HG03097 (cell line): ENCODE measurements around the gene MUTYH.
"Not testable (repeated sequence)": the region's sequence is repeated elsewhere in the genome, so short reads cannot be mapped to it uniquely, and the experiment has no call there.

Experiments used
- ATAC-seq: cut with Tn5 transposase; IDR thresholded peaks from one replicate; pipeline ENCODE4 v1.9.1; 2021; ENCODE audit not compliant: unreplicated experiment, low FRiP score

MUTYH gene

GRCh38 chr1:45339789-45340558, at the start of gene MUTYH, which contains the start of gene TOE1:
Gene MUTYH, minus strand, starts transcription at chr1:45340440. Its CDS starts 5,935 bp downstream, at chr1:45334505.
Gene TOE1, plus strand, starts transcription at chr1:45340170. Its CDS starts 83 bp downstream, at chr1:45340253.
- ATAC-seq = peak; percentile 81

GRCh38 chr1:45386219-45386618, 46.0 kb upstream of the MUTYH start:
- no peak for ATAC-seq

DNA sequence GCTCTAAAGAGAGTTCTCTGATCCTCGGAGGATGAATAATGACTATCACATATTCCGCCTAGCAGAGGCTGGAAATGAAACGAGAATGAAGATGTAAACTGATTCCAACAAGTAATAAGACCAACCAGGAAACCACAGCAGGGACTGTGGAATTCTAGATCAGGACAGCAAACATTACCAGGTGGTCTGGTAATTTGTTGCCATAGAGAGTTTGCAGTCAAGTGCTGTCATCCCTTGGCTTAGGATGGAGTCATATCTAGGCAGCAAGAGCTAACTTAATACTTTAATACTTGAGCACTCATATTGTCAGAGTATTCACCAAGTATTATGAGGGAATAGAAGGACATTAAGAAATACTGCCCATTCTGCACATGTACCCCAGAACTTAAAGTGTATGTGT, 45.1 kb upstream of the MUTYH start:
- ATAC-seq = no peak

DNA sequence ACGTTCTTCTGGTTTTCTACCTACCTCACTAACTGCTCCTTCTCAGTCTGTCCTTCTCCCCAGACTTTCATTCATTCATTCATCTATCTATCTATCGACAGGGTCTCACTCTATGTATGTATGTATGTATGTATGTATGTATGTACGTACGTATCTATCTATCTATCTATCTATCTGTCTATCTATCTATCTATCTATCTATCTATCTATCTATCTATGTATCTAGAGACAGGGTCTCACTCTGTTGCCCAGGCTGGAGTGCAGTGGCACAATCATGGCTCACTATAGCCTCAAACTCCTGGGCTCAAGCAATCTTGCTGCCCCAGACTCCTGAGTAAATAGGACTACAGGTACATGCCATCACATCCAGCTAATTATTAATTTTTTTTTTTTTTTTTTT, 44.0 kb upstream of the MUTYH start:
- ATAC-seq = not testable (repeated sequence)

DNA sequence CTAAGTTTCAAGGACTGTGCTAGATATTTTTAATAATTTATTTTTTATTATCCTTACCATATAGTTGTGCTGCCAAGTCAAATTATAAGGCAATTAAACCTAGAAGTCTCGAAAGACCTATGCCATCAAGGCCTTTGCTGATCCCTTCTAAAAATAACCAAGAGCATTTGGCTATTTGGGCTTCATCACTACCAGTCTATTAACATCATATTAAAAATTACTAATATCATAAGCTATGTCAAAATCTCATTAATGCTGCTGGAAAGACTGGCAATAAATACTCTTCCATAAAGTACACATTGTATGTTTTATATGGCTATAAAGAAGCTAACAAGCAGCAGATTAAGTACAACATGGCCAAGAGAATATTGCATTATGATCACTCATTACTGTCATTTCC, 43.0 kb upstream of the MUTYH start:
- no peak for ATAC-seq

GRCh38 chr1:45381243-45381642, 41.0 kb upstream of the MUTYH start:
- ATAC-seq = no peak

DNA sequence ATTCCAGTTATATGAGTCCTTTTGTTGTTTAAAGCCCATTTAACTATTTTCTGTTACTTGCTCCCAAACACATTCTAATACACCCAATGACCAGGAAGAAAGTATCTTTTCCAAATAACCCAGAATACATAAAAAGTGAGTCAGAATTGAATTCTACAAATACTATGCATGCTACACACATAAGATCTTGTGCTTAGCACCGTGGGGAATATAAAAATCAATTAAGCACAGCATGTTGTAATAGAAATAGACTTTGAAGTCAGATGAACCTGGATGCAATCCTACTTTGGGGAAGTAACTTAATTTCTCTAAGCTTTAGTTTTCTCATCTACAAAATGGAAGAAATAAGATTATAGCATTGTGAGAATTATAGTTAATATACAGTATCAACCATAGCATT, 40.5 kb upstream of the MUTYH start:
- no peak for ATAC-seq

DNA sequence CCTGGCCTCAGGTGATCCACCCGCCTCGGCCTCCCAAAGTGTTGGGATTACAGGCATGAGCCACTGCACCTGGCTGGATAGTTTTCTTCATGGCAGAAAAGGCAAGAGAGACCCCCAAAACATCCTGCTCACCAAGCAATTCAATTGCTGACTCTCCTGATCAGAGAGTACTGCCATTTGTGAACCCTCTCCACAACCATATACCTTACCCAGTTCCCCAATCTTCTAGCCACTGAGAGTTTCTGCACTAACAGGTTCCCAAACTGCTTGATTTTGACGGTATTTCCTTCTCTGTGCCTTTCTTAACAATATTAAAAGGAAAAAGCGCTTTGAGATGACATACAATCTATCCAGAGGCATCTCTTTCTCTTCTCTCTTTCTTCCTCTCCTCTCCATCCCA, 39.9 kb upstream of the MUTYH start:
- no peak for ATAC-seq

- no peak for ATAC-seq
Observed at GRCh38 chr1:45379524-45379923, 39.3 kb upstream of the MUTYH start.

- no peak for ATAC-seq
Observed at GRCh38 chr1:45378184-45378583, 37.9 kb upstream of the MUTYH start.

- no peak for ATAC-seq
Observed at GRCh38 chr1:45375104-45376090, 35.2 kb upstream of the MUTYH start.

- ATAC-seq = no peak
Observed at GRCh38 chr1:45373573-45373972, 33.3 kb upstream of the MUTYH start.

- ATAC-seq = no peak
Observed at GRCh38 chr1:45370575-45370974, 30.3 kb upstream of the MUTYH start.

DNA sequence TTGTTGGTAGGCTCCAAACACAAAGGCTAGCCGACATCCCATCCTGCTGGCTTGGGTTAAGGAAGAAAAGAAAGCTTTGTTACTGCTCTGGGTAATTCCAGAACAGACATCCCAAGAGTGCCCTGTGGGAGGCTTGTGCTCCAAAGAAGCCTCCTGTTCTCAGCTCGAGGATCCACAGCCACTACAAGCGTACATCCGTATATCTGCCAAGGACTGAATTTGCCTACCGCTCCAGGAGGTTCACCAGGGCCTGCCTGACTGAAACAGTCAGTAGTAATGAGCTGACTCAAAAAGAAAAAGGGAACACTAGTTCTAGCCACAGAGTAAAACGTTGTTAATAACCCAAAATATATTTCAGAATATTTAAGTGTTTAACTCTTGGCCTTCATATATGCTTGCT, 24.8 kb upstream of the MUTYH start:
- ATAC-seq = no peak

DNA sequence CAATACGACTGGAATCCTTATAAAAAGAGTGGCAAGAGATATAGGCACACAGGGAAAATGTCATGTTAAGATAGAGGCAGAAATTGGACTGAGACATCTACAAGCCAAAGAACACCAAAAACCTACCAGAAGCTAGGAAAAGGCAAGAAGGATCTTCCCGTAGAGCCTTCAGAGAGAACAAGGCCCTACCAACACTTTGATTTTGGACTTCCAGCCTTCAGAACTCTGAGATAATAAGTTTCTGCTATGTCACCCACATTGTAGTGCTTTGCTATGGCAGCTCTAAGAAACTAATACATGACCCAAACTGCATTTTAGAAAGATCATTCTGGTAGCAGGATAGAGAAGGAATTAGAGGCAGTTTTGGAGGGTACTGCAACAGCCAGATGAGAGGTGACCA, 24.1 kb upstream of the MUTYH start:
- no peak for ATAC-seq

DNA sequence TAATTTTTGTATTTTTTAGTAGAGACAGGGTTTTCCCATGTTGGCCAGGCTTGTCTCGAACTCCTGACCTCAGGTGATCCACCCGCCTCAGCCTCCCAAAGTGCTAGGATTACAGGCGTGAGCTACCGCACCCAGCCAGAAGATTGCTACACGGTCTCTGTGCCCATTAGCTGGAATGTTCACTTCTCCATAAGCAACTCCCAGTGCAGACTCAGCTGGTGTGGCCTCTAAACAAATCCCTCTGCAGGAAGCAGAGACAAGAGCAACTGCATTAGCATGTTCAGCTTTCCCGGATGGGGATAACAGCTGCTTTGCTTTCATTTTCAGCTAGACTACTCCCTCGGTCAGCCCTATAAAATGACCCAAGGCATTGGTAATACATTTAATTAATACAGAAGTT, 20.7 kb upstream of the MUTYH start:
- not testable (repeated sequence) for ATAC-seq

DNA sequence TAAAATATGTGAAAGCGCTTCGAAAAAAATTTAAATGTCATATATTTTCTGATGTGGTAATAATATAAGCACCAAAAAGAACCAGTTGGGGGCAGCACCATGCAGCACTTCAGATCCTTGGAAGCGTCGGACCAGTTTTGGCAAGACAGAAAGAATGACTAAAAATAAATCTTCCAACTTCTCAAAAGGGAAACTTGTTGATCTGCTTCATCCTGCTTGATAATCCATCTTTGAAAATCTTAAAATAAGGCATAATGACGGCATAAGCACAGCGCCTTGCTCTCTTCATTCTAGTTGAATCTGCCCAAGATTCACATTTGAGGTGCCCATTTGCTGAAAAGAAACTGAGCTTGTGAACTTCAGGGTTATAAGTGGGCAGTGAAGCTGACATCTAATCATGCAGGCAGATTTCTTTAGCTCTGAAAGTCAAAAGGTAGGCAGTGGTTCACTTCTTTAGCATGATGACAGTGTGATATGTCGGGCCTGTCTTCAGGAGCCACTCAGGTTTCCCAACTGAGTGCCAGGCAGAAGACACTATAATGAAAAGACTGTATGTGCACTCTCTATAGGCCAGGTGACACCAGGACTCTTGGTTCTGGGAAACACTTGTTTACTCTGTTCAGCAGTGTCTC, 19.8 kb upstream of the MUTYH start:
- no peak for ATAC-seq

DNA sequence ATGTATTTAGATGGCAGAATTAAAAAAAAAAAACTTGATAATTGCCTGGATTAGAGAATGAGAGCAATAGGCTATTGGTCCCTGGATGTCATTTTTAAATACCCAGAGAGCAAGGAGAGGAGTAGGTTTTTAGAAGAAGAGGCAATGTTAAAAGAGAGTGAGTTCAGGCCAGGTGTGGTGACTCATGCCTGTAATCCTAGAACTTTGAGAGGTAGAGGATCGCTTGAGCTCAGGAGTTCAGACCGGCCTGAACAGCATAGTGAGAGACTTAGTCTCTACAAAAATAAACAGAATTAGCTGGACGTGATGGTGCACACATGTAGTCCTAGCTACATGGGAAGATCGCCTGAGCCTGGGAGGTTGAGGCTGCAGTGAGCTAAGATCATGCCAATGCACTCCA, 15.9 kb upstream of the MUTYH start:
- ATAC-seq = no peak

DNA sequence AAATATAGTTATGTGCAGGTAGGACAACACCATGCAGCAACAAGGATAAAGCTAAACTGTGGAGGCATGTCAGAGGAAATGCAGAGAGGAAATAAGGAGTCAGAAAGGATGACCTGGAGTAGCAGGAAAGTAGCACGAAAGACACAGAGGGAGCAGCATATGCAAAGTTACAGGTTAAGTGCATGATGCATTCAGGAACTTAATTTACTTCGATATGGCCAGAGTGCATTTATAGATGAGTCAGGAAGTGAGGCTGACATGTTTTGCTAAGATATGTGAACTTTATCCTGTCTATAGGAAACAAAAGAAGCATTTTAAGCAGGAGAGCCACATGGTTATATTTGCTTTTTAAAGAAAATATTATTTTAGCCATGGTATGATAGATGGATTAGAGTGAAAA, 15.4 kb upstream of the MUTYH start:
- ATAC-seq = no peak

- ATAC-seq = no peak
Observed at GRCh38 chr1:45354838-45355237, 14.6 kb upstream of the MUTYH start.

DNA sequence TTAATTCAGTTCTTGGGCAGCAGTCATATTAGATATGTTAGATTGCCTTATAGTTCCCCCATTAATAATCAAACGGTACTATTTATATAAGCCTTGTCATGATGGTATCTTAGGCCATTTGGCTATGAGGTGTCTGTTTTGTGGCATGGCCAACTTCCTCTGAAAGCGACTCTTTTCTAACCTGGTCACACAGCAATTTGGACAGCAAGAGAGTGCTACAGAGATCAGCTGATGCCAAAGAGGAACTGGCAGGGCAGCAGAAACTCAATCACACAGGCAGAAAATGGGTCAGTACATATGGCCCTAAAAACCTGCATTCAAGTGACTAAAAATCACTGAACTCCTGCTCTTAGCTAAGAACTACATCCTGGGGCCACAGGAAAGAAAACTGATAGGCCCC, 13.4 kb upstream of the MUTYH start:
- ATAC-seq = no peak
